ENCODE measurements around the gene ITCH.
"Not testable (repeated sequence)": the region's sequence is repeated elsewhere in the genome, so short reads cannot be mapped to it uniquely, and the experiment has no call there.

ITCH gene

GRCh38 chr20:34363062-34363464 lies at the start of gene ITCH:
ITCH (plus strand) TSS chr20:34363273; CDS start chr20:34393812, 30,539 bp downstream.
- DNase-seq: peak; percentile 71

DNA sequence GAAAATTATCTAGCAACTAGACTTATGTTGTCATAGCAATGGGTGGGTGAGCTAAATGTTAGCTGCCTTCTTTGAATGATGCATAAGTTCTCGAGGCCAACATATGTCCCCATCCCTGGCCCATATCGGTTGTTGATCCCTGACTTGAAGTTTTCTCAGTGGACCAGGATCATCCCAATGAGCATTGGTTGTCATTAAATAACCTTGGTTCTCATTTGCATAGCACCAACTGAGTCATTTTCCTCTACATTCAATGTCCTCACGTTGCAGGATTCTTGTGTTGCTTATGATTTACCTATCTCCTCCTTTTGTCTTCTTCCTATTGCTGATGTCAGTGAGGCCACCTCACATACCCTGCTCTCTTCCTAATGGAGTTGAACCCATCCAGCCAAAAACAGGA lies 47.8 kb upstream of the ITCH start:
- no peak for DNase-seq

- DNase-seq: no peak
Measured at GRCh38 chr20:34316196-34316814, 46.8 kb upstream of the ITCH start.

GRCh38 chr20:34318609-34319443 lies 44.2 kb upstream of the ITCH start:
- no peak for DNase-seq

DNA sequence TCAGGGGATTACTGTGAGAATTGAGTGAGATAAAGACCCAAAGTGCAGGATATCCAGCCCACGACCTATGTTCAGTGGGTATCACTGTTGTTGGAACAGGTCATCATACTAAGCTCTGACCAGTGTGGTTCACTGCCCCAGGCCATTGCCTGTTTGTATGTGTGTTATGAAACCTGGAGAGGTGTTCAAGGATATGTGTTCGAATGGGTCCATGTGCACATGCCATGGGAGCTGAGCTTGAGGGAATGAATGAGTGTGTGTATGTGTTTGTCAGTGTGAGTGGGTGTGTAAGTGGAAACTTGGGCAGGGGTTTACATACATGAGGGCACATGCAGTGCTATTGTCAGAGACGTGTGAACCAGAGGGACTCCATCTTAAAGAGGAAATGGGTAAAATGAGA lies 42.2 kb upstream of the ITCH start:
- DNase-seq: no peak

DNA sequence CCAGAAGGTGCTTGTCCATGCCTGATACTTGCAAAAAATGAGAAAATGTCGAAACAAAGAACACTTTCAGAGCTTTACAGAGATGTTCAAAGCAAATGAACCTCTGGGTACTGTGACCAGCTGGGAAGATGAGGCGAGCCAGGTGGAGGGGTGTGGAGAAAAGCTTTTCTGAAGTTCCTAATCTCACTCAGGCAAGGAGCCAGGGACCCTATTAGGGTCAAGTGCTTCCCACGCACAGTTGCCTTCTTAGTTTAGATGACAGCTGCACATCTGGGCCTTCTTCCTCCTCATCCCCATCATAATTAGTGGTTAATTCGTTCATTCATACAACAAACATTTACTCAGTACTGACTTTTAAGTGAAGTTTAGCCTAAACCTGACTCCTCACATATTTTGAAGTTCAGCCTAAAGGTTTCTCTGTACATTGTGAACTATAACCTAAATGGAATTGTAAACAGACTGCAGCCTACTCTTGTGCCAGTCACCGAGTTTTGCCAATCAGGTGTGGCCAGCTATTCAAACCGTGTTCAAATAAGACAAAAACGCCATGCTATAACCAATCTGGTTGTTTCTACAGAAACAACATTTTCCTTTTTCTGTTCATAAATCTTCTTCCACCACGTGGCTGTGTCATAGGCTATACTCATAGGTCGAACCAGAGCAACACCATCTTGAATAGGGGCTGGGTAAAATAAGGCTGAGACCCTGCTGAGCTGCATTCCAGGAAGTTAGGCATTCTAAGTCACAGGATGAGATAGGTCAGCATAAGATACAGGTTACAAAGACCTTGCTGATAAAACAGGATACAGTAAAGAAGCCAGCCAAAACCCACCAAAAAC lies 40.6 kb upstream of the ITCH start:
- DNase-seq: no peak

GRCh38 chr20:34324541-34324940 lies 38.5 kb upstream of the ITCH start:
- DNase-seq: no peak

- DNase-seq: not testable (repeated sequence)
Measured at GRCh38 chr20:34328207-34328606, 34.9 kb upstream of the ITCH start.

GRCh38 chr20:34328928-34329677 lies 34.0 kb upstream of the ITCH start:
- DNase-seq: no peak

- DNase-seq: not testable (repeated sequence)
Measured at GRCh38 chr20:34330861-34331544, 32.1 kb upstream of the ITCH start.

GRCh38 chr20:34331838-34332237 lies 31.2 kb upstream of the ITCH start:
- DNase-seq: no peak

DNA sequence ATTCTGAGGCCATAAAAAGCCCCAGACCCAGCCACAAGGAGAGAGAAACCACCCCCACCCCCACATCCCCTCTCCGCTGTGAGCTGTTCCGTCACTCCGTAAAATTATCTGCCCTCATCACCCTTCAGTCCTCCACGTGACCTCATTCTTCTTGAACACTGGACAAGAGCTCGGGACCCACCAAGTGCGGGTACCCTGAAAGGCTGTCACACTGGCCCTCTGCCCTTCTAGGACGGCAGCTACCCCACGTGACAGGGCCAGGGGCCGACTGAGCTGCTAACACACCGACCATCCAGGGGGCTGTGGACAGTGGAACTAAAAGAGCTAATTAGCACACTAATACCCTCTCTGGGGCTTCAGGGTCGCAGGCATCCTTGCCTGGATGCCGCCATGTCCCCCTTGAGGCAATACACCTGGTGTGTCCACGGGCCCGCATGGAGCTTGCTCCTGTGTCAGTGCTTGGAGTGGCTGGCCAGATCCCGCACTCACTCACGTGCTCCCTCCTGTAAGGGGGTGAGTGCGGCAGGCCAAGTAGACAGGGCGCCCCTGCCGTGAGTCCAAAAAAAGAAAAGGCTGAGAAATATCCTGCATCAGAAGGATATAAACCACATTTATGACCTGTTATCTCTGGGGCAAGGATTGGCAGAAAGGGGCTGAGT lies 30.7 kb upstream of the ITCH start:
- DNase-seq: no peak

- no peak for DNase-seq
Measured at GRCh38 chr20:34333786-34334185, 29.3 kb upstream of the ITCH start.

DNA sequence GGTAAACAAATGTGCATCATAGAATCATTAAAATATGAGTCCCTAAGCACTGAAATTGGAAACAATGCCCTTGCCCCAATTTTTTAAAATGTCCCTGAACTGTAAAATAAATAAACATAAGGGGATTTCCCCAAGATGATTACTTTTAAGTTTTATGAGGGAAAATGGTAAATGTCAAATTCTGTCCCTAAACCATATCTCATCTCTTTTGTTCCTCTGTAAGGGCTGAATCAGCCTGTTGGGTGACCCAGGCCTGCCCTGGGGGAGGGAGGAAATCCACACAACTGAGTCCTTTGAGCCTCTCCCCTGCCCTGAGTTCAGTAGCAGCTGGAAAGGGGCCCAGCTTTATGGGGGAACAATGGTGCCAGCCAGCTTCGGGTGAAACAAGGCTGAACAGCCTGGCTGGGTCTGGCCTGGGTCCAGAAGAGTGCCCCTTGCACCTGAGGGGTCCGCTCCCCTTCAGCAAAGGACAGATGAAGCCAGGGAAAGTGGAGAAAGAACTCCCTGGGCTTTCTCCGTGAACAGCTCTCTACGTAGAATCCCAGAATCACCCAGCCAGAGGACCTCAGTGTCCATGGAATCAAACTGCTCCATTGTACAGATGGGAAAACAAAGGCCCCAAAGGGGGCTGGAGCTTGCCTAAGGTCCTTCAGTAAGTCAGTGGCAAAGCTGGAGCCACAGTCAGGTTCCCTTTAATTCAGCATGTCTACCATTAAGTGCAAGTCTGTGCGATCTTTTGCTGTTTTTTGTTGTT lies 28.2 kb upstream of the ITCH start:
- no peak for DNase-seq

DNA sequence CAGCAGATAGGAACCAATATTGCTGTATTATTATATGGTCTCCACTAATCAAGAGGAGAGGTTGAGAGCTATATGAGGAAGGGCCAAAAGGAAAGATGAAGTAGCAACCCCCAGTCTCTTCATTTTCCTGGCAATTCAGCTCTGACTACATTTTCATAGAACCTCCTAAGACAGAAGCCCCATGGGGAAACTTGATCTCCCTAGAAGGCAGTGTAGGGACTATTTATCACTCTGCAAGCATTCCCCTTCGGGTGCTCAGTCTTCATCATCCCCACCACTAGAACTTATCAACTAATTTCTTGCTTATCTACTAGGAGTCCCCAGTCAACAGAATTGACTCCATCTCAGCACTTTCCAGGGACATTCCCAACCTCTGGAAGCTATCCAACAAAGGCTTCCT lies 25.5 kb upstream of the ITCH start:
- DNase-seq: no peak

- DNase-seq: no peak
Measured at GRCh38 chr20:34337982-34338726, 24.9 kb upstream of the ITCH start.

DNA sequence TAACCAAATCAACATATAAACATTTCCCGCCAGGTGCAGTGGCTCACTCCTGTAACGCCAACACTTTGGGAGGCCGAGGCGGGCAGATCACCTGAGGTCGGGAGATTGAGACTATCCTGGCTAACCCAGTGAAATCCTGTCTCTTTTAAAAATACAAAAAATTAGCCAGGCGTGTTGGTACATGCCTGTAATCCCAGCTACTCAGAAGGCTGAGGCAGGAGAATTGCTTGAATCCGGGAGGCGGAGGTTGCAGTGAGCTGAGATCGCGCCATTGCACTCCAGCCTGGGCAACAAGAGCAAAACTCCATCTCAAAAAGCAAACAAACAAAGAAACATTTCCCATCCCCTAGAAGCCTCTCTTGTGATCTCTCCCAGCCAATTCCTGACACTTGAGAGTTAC lies 22.3 kb upstream of the ITCH start:
- DNase-seq: not testable (repeated sequence)

DNA sequence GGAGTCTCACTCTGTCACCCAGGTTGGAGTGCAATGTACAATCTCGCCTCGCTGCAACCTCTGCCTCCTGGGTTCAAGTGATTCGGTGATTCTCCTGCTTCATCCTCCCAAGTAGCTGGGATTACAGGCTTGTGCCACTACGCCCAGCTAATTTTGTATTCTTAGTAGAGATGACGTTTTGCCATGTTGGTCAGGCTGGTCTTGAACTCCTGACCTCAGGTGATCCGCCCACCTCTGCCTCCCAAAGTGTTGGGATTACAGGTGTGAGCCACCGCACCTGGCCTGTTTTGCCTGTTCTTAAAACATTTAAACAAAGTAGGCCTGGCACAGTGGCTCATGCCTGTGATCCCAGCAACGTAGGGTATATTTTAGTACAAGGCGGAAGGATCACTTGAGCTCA lies 21.9 kb upstream of the ITCH start:
- not testable (repeated sequence) for DNase-seq

- DNase-seq: no peak
Measured at GRCh38 chr20:34343458-34344211, 19.4 kb upstream of the ITCH start.
